H1 (cell line): ENCODE measurements around the gene STXBP5. TPM values are rescaled to one million over a fixed set of nuclear protein-coding genes. Genes with fewer than 3 reads are reported as not detected.

Source experiments
- CTCF ChIA-PET: fragments of 300-600 bp; sonication (Branson Sonifier 250); formaldehyde crosslinking; loops from one replicate; lab custom pipeline; 2021; ENCODE audit not compliant: partially characterized antibody; lab: Charles Lee
- POLR2A ChIA-PET: fragments of 300-600 bp; sonication (Branson Sonifier 250); formaldehyde crosslinking; loops from one replicate; lab custom pipeline; 2021; ENCODE audit warnings: inconsistent platforms; ENCODE audit not compliant: partially characterized antibody; lab: Charles Lee
- DNase-seq, 2 experiments: peaks; one replicate each; pipeline versions ENCODE4 v3.0.0 to v3.0.0-alpha.2; 2010 to 2022; ENCODE audit warnings: low spot score in 2 of 2, low read depth in 1 of 2, mixed read lengths in 1 of 2
- FAIRE-seq: peaks from 2 replicates; lab custom pipeline; 2011; peaks lifted over from hg19 to GRCh38; lab: Jason Lieb, UNC
- H2AFZ ChIP-seq: 2 replicates; pipeline ENCODE4 v1.8.1; 2012; ENCODE audit warnings: low read length, inconsistent platforms
- H2AK5ac ChIP-seq: 2 replicates; pipeline ENCODE4 v1.6.1; 2013; ENCODE audit warnings: low read depth, low read length
- H2BK120ac ChIP-seq: replicated peaks from 2 replicates; pipeline ENCODE3; 2013; ENCODE audit warnings: low read depth, low read length, inconsistent platforms
- H2BK12ac ChIP-seq: 2 replicates; pipeline ENCODE4 v1.6.1; 2013; ENCODE audit warnings: low read depth, low read length
- H2BK15ac ChIP-seq: 2 replicates; pipeline ENCODE4 v1.6.1; 2013; ENCODE audit warnings: low read length
- H2BK20ac ChIP-seq: 2 replicates; pipeline ENCODE4 v1.6.1; 2013; ENCODE audit warnings: low read length
- H2BK5ac ChIP-seq: 2 replicates; pipeline ENCODE4 v1.6.1; 2013; ENCODE audit warnings: low read depth, low read length
- H3K14ac ChIP-seq: 2 replicates; pipeline ENCODE4 v1.6.1; 2013; ENCODE audit warnings: inconsistent platforms; ENCODE audit not compliant: insufficient read length
- H3K18ac ChIP-seq: 2 replicates; pipeline ENCODE4 v1.6.1; 2013; ENCODE audit warnings: low read length; ENCODE audit errors: extremely low read depth
- H3K23ac ChIP-seq: 2 replicates; pipeline ENCODE4 v1.6.1; 2013; ENCODE audit warnings: inconsistent platforms; ENCODE audit not compliant: insufficient read length
- H3K23me2 ChIP-seq: 2 replicates; pipeline ENCODE4 v1.6.1; 2013; ENCODE audit warnings: low read depth, low read length
- H3K27ac ChIP-seq: 2 replicates; pipeline ENCODE4 v1.6.1; 2011; ENCODE audit warnings: low read depth, low read length, inconsistent platforms
- H3K27me3 ChIP-seq, 4 experiments: replicated peaks in 1 of 4; 1 replicate in 1 of 4; 2 replicates in 3 of 4; pipeline versions ENCODE4 v1.6.1 to v1.8.1; 2011 to 2013; ENCODE audit warnings: low read length in 3 of 4, mild to moderate bottlenecking in 3 of 4, inconsistent platforms in 2 of 4, mixed read lengths in 2 of 4, moderate library complexity in 1 of 4; ENCODE audit not compliant: control insufficient read depth in 3 of 4, insufficient read depth in 3 of 4; ENCODE audit errors: extremely low read depth in 1 of 4
- H3K36me3 ChIP-seq, 4 experiments: 2 replicates each; pipeline versions ENCODE4 v1.6.1 to v1.8.1; 2011 to 2013; ENCODE audit warnings: mild to moderate bottlenecking in 4 of 4, low read length in 3 of 4, moderate library complexity in 2 of 4, control low read depth in 1 of 4, inconsistent platforms in 1 of 4; ENCODE audit not compliant: insufficient read depth in 4 of 4, control insufficient read depth in 2 of 4
- H3K4ac ChIP-seq: replicated peaks from 2 replicates; pipeline ENCODE3; 2013; ENCODE audit warnings: low read length, low read depth, mixed read lengths, inconsistent platforms; ENCODE audit not compliant: insufficient read length
- H3K4me1 ChIP-seq, 4 experiments: replicated peaks in 1 of 4; 1 replicate in 1 of 4; 2 replicates in 3 of 4; pipeline versions ENCODE4 v1.6.1 to v1.8.1; 2011 to 2013; ENCODE audit warnings: low read length in 3 of 4, inconsistent platforms in 2 of 4, mixed read lengths in 1 of 4; ENCODE audit not compliant: insufficient read depth in 4 of 4, control insufficient read depth in 3 of 4
- H3K4me2 ChIP-seq, 2 experiments: 2 replicates each; pipeline versions ENCODE4 v1.6.1 to v1.8.1; 2011 to 2013; ENCODE audit warnings: low read depth in 2 of 2, low read length in 2 of 2, control low read depth in 1 of 2, inconsistent platforms in 1 of 2, mild to moderate bottlenecking in 1 of 2; ENCODE audit not compliant: insufficient read depth in 1 of 2
- H3K4me3 ChIP-seq, 4 experiments: fragments of 200-600, 300-600 bp in 1 of 4; sonication (generic), shearing (Covaris generic), sonication (Bioruptor Twin) in 1 of 4; 2 replicates each; pipeline versions ENCODE4 v1.5.1 to v1.8.1; 2011 to 2016; ENCODE audit warnings: low read length in 4 of 4, low read depth in 3 of 4, control low read depth in 2 of 4, inconsistent platforms in 2 of 4, mild to moderate bottlenecking in 2 of 4, mixed read lengths in 1 of 4, moderate library complexity in 1 of 4; ENCODE audit not compliant: insufficient read depth in 2 of 4; ENCODE audit errors: extremely low read depth in 1 of 4
- H3K56ac ChIP-seq: replicated peaks from 2 replicates; pipeline ENCODE3; 2013; ENCODE audit warnings: low read depth, mild to moderate bottlenecking, mixed read lengths, low read length, inconsistent platforms; ENCODE audit not compliant: insufficient read length
- H3K79me1 ChIP-seq: 2 replicates; pipeline ENCODE4 v1.6.1; 2013; ENCODE audit warnings: low read depth, low read length, control low read depth
- H3K79me2 ChIP-seq, 2 experiments: 2 replicates each; pipeline versions ENCODE4 v1.6.1 to v1.8.1; 2012 to 2013; ENCODE audit warnings: low read length in 2 of 2, mild to moderate bottlenecking in 2 of 2, inconsistent platforms in 1 of 2; ENCODE audit not compliant: insufficient read depth in 2 of 2, control insufficient read depth in 1 of 2
- H3K9ac ChIP-seq, 4 experiments: replicated peaks in 1 of 4; 1 replicate in 1 of 4; 2 replicates in 3 of 4; pipeline versions ENCODE4 v1.6.1 to v1.8.1; 2011 to 2013; ENCODE audit warnings: low read depth in 3 of 4, low read length in 3 of 4, control low read depth in 2 of 4, mild to moderate bottlenecking in 2 of 4, moderate library complexity in 2 of 4, inconsistent platforms in 1 of 4; ENCODE audit errors: extremely low read depth in 1 of 4
- H3K9me3 ChIP-seq, 2 experiments: 2 replicates each; pipeline versions ENCODE4 v1.6.1 to v1.8.1; 2012 to 2013; ENCODE audit warnings: mild to moderate bottlenecking in 2 of 2, moderate library complexity in 2 of 2, control low read depth in 1 of 2, inconsistent platforms in 1 of 2, low read depth in 1 of 2, low read length in 1 of 2, mixed read lengths in 1 of 2; ENCODE audit not compliant: insufficient read depth in 2 of 2
- H4K20me1 ChIP-seq, 2 experiments: replicated peaks in 1 of 2; 2 replicates each; pipeline versions ENCODE3 to v1.8.1; 2011 to 2013; ENCODE audit warnings: inconsistent platforms in 2 of 2, low read length in 2 of 2, mild to moderate bottlenecking in 1 of 2; ENCODE audit not compliant: insufficient read depth in 2 of 2, control insufficient read depth in 1 of 2
- H4K5ac ChIP-seq: 2 replicates; pipeline ENCODE4 v1.6.1; 2013; ENCODE audit warnings: low read length, low read depth, mixed read lengths, inconsistent platforms; ENCODE audit not compliant: insufficient read length
- H4K8ac ChIP-seq: 2 replicates; pipeline ENCODE4 v1.8.0; 2013; ENCODE audit warnings: mild to moderate bottlenecking, moderate library complexity, low read length, inconsistent platforms; ENCODE audit not compliant: insufficient read depth; ENCODE audit errors: extremely low read depth
- H4K91ac ChIP-seq: replicated peaks from 2 replicates; pipeline ENCODE3; 2013; ENCODE audit warnings: low read length, mixed read lengths, inconsistent platforms; ENCODE audit not compliant: insufficient read length
- CEBPB ChIP-seq: IDR thresholded peaks from 2 replicates; pipeline ENCODE4 v1.6.1; 2012; ENCODE audit warnings: low read depth, low read length
- CREB1 ChIP-seq: IDR thresholded peaks from 2 replicates; pipeline ENCODE4 v1.6.1; 2012; ENCODE audit warnings: inconsistent platforms
- EGR1 ChIP-seq: IDR thresholded peaks from 2 replicates; pipeline ENCODE4 v1.6.1; 2011; ENCODE audit warnings: low read depth, low read length, borderline replicate concordance
- JUN ChIP-seq: IDR thresholded peaks from 2 replicates; pipeline ENCODE4 v1.6.1; 2011; ENCODE audit warnings: low read depth, mild to moderate bottlenecking, improper control_type of control experiment, low read length
- NANOG ChIP-seq: IDR thresholded peaks from 2 replicates; pipeline ENCODE4 v1.6.1; 2011; ENCODE audit warnings: low read length, low read depth, mild to moderate bottlenecking, inconsistent platforms; ENCODE audit not compliant: insufficient read depth, poor library complexity, severe bottlenecking
- POLR2A ChIP-seq, 2 experiments: IDR thresholded peaks; 1 replicate in 1 of 2; 2 replicates in 1 of 2; pipeline ENCODE4 v1.6.1; 2011; ENCODE audit warnings: low read depth in 2 of 2, low read length in 2 of 2, mild to moderate bottlenecking in 2 of 2; ENCODE audit errors: control extremely low read depth in 1 of 2
- RBBP5 ChIP-seq: IDR thresholded peaks from 2 replicates; pipeline ENCODE4 v1.7.1; 2012; ENCODE audit warnings: low read depth, mild to moderate bottlenecking, inconsistent platforms, low read length, moderate library complexity, borderline replicate concordance
- RFX5 ChIP-seq: IDR thresholded peaks from 2 replicates; pipeline ENCODE4 v1.6.1; 2011; ENCODE audit warnings: low read depth, low read length, improper control_type of control experiment, borderline replicate concordance
- SAP30 ChIP-seq: fragments of 300-600 bp; sonication (generic); IDR thresholded peaks from 2 replicates; pipeline ENCODE4 v1.7.1; 2012; ENCODE audit warnings: low read length, moderate library complexity, mild to moderate bottlenecking, inconsistent platforms; ENCODE audit not compliant: insufficient read depth, insufficient replicate concordance
- SIN3A ChIP-seq, 2 experiments: IDR thresholded peaks in 1 of 2; conservative IDR thresholded peaks in 1 of 2; 2 replicates each; pipeline ENCODE4 v1.6.1; 2011 to 2012; ENCODE audit warnings: low read length in 2 of 2, improper control_type of control experiment in 1 of 2, low read depth in 1 of 2, mild to moderate bottlenecking in 1 of 2
- SRF ChIP-seq: IDR thresholded peaks from 2 replicates; pipeline ENCODE4 v1.6.1; 2011; ENCODE audit warnings: mild to moderate bottlenecking, low read depth, low read length, moderate library complexity
- TAF7 ChIP-seq: optimal IDR thresholded peaks from 2 replicates; pipeline ENCODE3; 2011; ENCODE audit warnings: low read depth, mild to moderate bottlenecking, inconsistent platforms, low read length, moderate library complexity, borderline replicate concordance
- TEAD4 ChIP-seq: IDR thresholded peaks from 2 replicates; pipeline ENCODE4 v1.6.1; 2012; ENCODE audit warnings: low read depth, low read length, inconsistent platforms, mixed read lengths
- WGBS, 2 experiments: shearing (Covaris generic) in 1 of 2; methylation state at CpG; one replicate each; pipeline versions ENCODE4 v1.1.6 to v1.1.7; 2013 to 2015; ENCODE audit warnings: low lambda C conversion rate in 2 of 2, mixed read lengths in 2 of 2, inconsistent platforms in 1 of 2, low coverage in 1 of 2, missing lambda C conversion rate in 1 of 2; ENCODE audit not compliant: insufficient replicate concordance in 2 of 2, insufficient coverage in 1 of 2, insufficient read length in 1 of 2; ENCODE audit errors: extremely low coverage in 1 of 2, missing lambda C conversion rate in 1 of 2; 5-methylcytosine and 5-hydroxymethylcytosine counted together
- polyA plus RNA-seq, 7 experiments: library from polyadenylated mRNA; depleted of rRNA in 3 of 7; stranded (reverse) in 5 of 7; unstranded in 2 of 7; fragments of >200 nt in 5 of 7; fragments of 200-250 nt in 2 of 7; gene quantifications; 1 replicate in 5 of 7; 2 replicates in 1 of 7; 4 replicates in 1 of 7; pipeline versions ENCODE4 v1.2.1 to v1.2.3, GENCODE V29; 2011 to 2013; ENCODE audit warnings: missing spikeins in 2 of 7, mixed read lengths in 2 of 7
- total RNA-seq: library from RNA; stranded (reverse); fragmentation: NEBNext Ultra II Directional; extraction: Animal tissue kit (Norgen Biotek cat#: 25700); gene quantifications from 2 replicates; pipeline ENCODE4 v1.2.1, GENCODE V29; 2021
- TF ChIP-seq, protein P1 (sequence below): IDR thresholded peaks from 2 replicates; pipeline ENCODE4 v1.6.1; 2011; ENCODE audit warnings: low read depth, mild to moderate bottlenecking, low read length; ENCODE audit not compliant: insufficient read depth

STXBP5 gene
- total and polyA plus RNA-seq, 2 of the 8 experiments (the other 6 are each of a cell fraction or from before 2014, with no cell fraction given), result 2.7 to 10.8 TPM

DNA sequence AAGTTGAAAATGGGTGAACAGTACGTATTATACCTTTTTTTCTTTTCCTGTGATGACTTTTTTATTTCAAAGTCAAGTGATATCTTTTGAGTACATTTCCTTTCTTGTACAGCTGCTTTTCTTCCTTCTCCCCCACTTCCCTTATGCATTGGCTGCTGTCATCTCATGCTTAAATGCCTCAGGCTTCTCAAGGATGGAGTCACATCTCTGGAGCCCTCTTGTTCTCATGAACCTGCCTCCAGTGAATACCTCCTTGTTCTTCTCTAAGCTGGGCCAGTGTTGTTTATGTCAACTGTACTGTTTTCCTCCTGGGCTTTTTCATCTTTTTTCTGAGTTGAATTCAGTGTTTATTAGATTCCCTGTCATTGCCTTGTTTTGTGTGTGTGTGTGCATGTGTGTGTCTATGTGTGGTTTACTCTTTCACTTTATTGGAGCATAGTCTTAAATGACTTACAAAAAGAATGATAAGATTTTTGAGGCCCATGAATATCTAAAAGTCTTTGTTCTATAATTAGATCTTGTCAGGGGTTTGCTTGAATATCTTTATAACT is 23.6 kb downstream of the STXBP5 start:
- FAIRE-seq, result no peak

More for the DNA sequence above, 23.6 kb downstream of the STXBP5 start:
- TF ChIP-seq SAP30, result no peak
- no peak for TF ChIP-seq SRF
- TF ChIP-seq RFX5, result no peak
- TF ChIP-seq JUN, result no peak
- no peak for TF ChIP-seq RBBP5
- TF ChIP-seq EGR1, result no peak
- TF ChIP-seq NANOG, result no peak
- TF ChIP-seq, protein P1, sequence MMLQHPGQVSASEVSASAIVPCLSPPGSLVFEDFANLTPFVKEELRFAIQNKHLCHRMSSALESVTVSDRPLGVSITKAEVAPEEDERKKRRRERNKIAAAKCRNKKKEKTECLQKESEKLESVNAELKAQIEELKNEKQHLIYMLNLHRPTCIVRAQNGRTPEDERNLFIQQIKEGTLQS, result no peak
- TF ChIP-seq CREB1, result no peak
- no peak for TF ChIP-seq SIN3A (conservative IDR thresholded peaks at IDR 0.05 in 1 of 2, IDR thresholded peaks at IDR 0.05 in 1 of 2; ENCODE audit: low read depth in 1 of 2, low read length in 2 of 2)
- TF ChIP-seq CEBPB, result no peak
- TF ChIP-seq TAF7, result no peak
- TF ChIP-seq TEAD4, result no peak
- TF ChIP-seq POLR2A (IDR thresholded peaks at IDR 0.05; ENCODE audit: control extremely low read depth in 1 of 2, low read depth in 2 of 2, low read length in 2 of 2), result no peak
- H3K4me1 ChIP-seq, result no peaks in the 10 kb centered on the region
- no peaks in the 10 kb centered on the region for H3K27me3 ChIP-seq
- no peak overlapping the region for H3K23ac ChIP-seq
- H3K36me3 ChIP-seq, result no peaks in the 10 kb centered on the region
- H3K4me3 ChIP-seq, result no peak overlapping the region
- DNase-seq, result no peak
- no peaks in the 10 kb centered on the region for H3K79me1 ChIP-seq
- H4K8ac ChIP-seq, result no peak overlapping the region
- H3K14ac ChIP-seq, result no peak overlapping the region
- WGBS, 2 experiments, result 93% methylated on average over 1 of the region's 1 CpG; no CpG with 5 or more reads in 1 of the 2 experiments
- no peak overlapping the region for H2AK5ac ChIP-seq
- no peaks in the 10 kb centered on the region for H3K9me3 ChIP-seq
- H4K20me1 ChIP-seq, result peaks cover 0 to 1% of the 10 kb centered on the region in 2 experiments
- no peak overlapping the region for H3K27ac ChIP-seq
- H3K79me2 ChIP-seq, result peaks cover 0 to 13% of the 10 kb centered on the region in 2 experiments; a peak in 1 of 4 replicates
- POLR2A ChIA-PET, result no interaction called here
- no peak overlapping the region for H3K4me2 ChIP-seq
- H3K56ac ChIP-seq, result no peak overlapping the region
- H2AFZ ChIP-seq, result no peak overlapping the region
- H2BK5ac ChIP-seq, result no peak overlapping the region
- H2BK12ac ChIP-seq, result no peak overlapping the region
- H3K4ac ChIP-seq, result no peak overlapping the region
- H2BK120ac ChIP-seq, result no peak overlapping the region
- CTCF ChIA-PET, result no interaction called here
- H2BK15ac ChIP-seq, result no peak overlapping the region
- no peak overlapping the region for H4K91ac ChIP-seq
- no peak overlapping the region for H4K5ac ChIP-seq
- no peaks in the 10 kb centered on the region for H3K23me2 ChIP-seq
- no peak overlapping the region for H3K18ac ChIP-seq
- no peak overlapping the region for H3K9ac ChIP-seq
- no peak overlapping the region for H2BK20ac ChIP-seq
